K562 (cell line): ENCODE measurements around the gene DOCK8. TPM values are rescaled to one million over a fixed set of nuclear protein-coding genes. Genes with fewer than 3 reads are reported as not detected.

Experiments
- ATAC-seq: fragments of 200-7000 bp; cut with Tn5 transposase; 3 replicates; pipeline ENCODE4 v1.9.1; 2020; ENCODE audit warnings: moderate library complexity
- BruUV-seq: library from RNA; stranded (reverse); fragments of 400-500 nt; replicated peaks from 2 replicates; lab custom pipeline; 2021; lab: Mats Ljungman, UMichigan
- CTCF ChIA-PET: fragments of 300-600 bp; formaldehyde crosslinking; extraction: SDS; loops from one replicate; lab custom pipeline; 2021; ENCODE audit warnings: low intra/inter-chr PET ratio; lab: Yijun Ruan, JAX
- POLR2A ChIA-PET: fragments of 300-600, 350-650 bp; sonication (Branson Sonifier 250); formaldehyde crosslinking; extraction: SDS; loops from one replicate; lab custom pipeline; 2021; ENCODE audit warnings: antibody characterized with exemption, inconsistent platforms; lab: Yijun Ruan, JAX
- DNase-seq, 4 experiments: peaks; one replicate each; pipeline versions ENCODE4 v3.0.0 to v3.0.0-alpha.2; 2011 to 2018; ENCODE audit warnings: low spot score in 3 of 4, mixed read lengths in 3 of 4; ENCODE audit errors: extremely low read depth in 1 of 4
- FAIRE-seq: peaks from 2 replicates; lab custom pipeline; 2011; peaks lifted over from hg19 to GRCh38; lab: Jason Lieb, UNC
- H2AFZ ChIP-seq: 2 replicates; pipeline ENCODE4 v1.6.0; 2011; ENCODE audit warnings: low read depth, low read length, control low read depth, inconsistent platforms
- H3K27ac ChIP-seq: fragments of 200-600 bp; 3 replicates; pipeline ENCODE4 v1.8.0; 2011; ENCODE audit warnings: low read depth, mild to moderate bottlenecking, control low read depth, inconsistent platforms, low read length, moderate library complexity, mixed read lengths; ENCODE audit errors: extremely low read depth
- H3K27me3 ChIP-seq, 2 experiments: fragments of 300-600 bp in 1 of 2; 2 replicates in 1 of 2; 3 replicates in 1 of 2; pipeline versions ENCODE4 v1.6.0 to v1.8.0; 2011; ENCODE audit warnings: inconsistent platforms in 2 of 2, low read length in 2 of 2, mild to moderate bottlenecking in 1 of 2, mixed read lengths in 1 of 2, moderate library complexity in 1 of 2; ENCODE audit not compliant: control insufficient read depth in 2 of 2, insufficient read depth in 2 of 2
- H3K36me3 ChIP-seq: fragments of 300-600 bp; 3 replicates; pipeline ENCODE4 v1.8.0; 2011; ENCODE audit warnings: mild to moderate bottlenecking, low read length, inconsistent platforms; ENCODE audit not compliant: control insufficient read depth, insufficient read depth
- H3K4me1 ChIP-seq, 2 experiments: fragments of 200-600 bp in 1 of 2; replicated peaks in 1 of 2; 2 replicates in 1 of 2; 3 replicates in 1 of 2; pipeline versions ENCODE4 v1.5.1 to v1.8.0; 2011; ENCODE audit warnings: inconsistent platforms in 2 of 2, low read length in 2 of 2, mild to moderate bottlenecking in 1 of 2, mixed read lengths in 1 of 2, moderate library complexity in 1 of 2; ENCODE audit not compliant: control insufficient read depth in 2 of 2, insufficient read depth in 2 of 2
- H3K4me2 ChIP-seq: 2 replicates; pipeline ENCODE4 v1.6.1; 2011; ENCODE audit warnings: low read length, control low read depth, inconsistent platforms, mixed read lengths; ENCODE audit not compliant: insufficient read depth
- H3K4me3 ChIP-seq: fragments of 200-600 bp; sonication (generic), shearing (Covaris generic); 2 replicates; pipeline ENCODE4 v1.5.1; 2016; ENCODE audit warnings: control low read depth, inconsistent platforms
- H3K79me2 ChIP-seq: fragments of 200-600 bp; 3 replicates; pipeline ENCODE4 v1.8.0; 2011; ENCODE audit warnings: low read length, inconsistent platforms; ENCODE audit not compliant: control insufficient read depth, insufficient read depth
- H3K9ac ChIP-seq, 2 experiments: 2 replicates each; pipeline versions ENCODE4 v1.6.0 to v1.6.1; 2011; ENCODE audit warnings: low read depth in 2 of 2, low read length in 2 of 2, control low read depth in 1 of 2, inconsistent platforms in 1 of 2, mild to moderate bottlenecking in 1 of 2, mixed read lengths in 1 of 2; ENCODE audit not compliant: insufficient read depth in 1 of 2
- H3K9me1 ChIP-seq: one replicate; pipeline ENCODE4 v1.6.0; 2011; ENCODE audit warnings: inconsistent platforms, mild to moderate bottlenecking, low read length, moderate library complexity; ENCODE audit not compliant: control insufficient read depth, insufficient read depth
- H3K9me3 ChIP-seq: replicated peaks from 2 replicates; pipeline ENCODE4 v1.5.1; 2011; ENCODE audit warnings: low read depth, low read length, inconsistent platforms; ENCODE audit not compliant: control insufficient read depth, insufficient read depth
- H4K20me1 ChIP-seq: replicated peaks from 2 replicates; pipeline ENCODE4 v1.6.1; 2011; ENCODE audit warnings: low read length, inconsistent platforms, mixed read lengths; ENCODE audit not compliant: control insufficient read depth, insufficient read depth
- SNIP1 ChIP-seq: fragments of 450-650 bp; IDR thresholded peaks from 2 replicates; pipeline ENCODE4 v1.7.1; 2017; ENCODE audit warnings: low read depth, mild to moderate bottlenecking
- ZBTB1 ChIP-seq: sonication (generic); formaldehyde crosslinking; IDR thresholded peaks from 2 replicates; pipeline ENCODE4 v1.8.1; 2023; ENCODE audit warnings: missing genetic modification reagents, low read depth, mild to moderate bottlenecking, borderline replicate concordance
- WGBS: fragments of 100-300 bp; shearing (Covaris generic); methylation state at CpG from one replicate; pipeline ENCODE4 v1.1.6; 2016; ENCODE audit warnings: low coverage, mixed read lengths; ENCODE audit not compliant: insufficient coverage; ENCODE audit errors: missing lambda C conversion rate; 5-methylcytosine and 5-hydroxymethylcytosine counted together
- in situ Hi-C: fragments of 300-500 bp; cut with MboI; formaldehyde crosslinking; loops from 4 replicates; pipeline ENCODE4 v1.15.0; 2018; ENCODE audit warnings: inconsistent platforms, mixed read lengths
- intact Hi-C: fragments of 100-400 bp; cut with micrococcal nuclease; formaldehyde crosslinking; loops from 2 replicates; pipeline ENCODE4 v1.14.2; 2022
- polyA plus RNA-seq, 8 experiments: library from polyadenylated mRNA; depleted of rRNA in 4 of 8; stranded (reverse) in 5 of 8; unstranded in 3 of 8; fragments of >200 nt; fragmentation: Nextera tagmentation in 2 of 8; fragmentation: Illumina TruSeq in 1 of 8; extraction: Ambion mirVana in 2 of 8; extraction: Trizol in 1 of 8; gene quantifications; 2 replicates each; pipeline versions ENCODE4 v1.2.1 to v1.2.3, GENCODE V29; 2011 to 2014; ENCODE audit warnings: inconsistent platforms in 1 of 8, missing spikeins in 1 of 8
- total RNA-seq, 7 experiments: library from RNA; depleted of rRNA in 6 of 7; stranded (reverse); fragments of >200 nt in 6 of 7; fragmentation: Illumina TruSeq in 2 of 7; extraction: Trizol in 2 of 7; gene quantifications; 2 replicates each; pipeline versions ENCODE4 v1.2.1 to v1.2.3, GENCODE V29; 2011 to 2021; ENCODE audit warnings: low replicate concordance in 1 of 7
- TF ChIP-seq, protein P1 (sequence below): fragments of 250-450 bp; sonication (Bioruptor Pico); IDR thresholded peaks from 2 replicates; pipeline ENCODE4 v1.5.0; 2021; ENCODE audit warnings: mild to moderate bottlenecking, borderline replicate concordance
- TF ChIP-seq, protein P2 (sequence below): fragments of 450-650 bp; IDR thresholded peaks from 2 replicates; pipeline ENCODE4 v1.6.1; 2017; ENCODE audit warnings: antibody characterized with exemption
- TF ChIP-seq, protein P3 (sequence below), 2 experiments: fragments of 200-800 bp in 1 of 2; sonication (Bioruptor generic) in 1 of 2; sonication (generic) in 1 of 2; formaldehyde crosslinking in 1 of 2; IDR thresholded peaks in 1 of 2; conservative IDR thresholded peaks in 1 of 2; 2 replicates each; pipeline versions ENCODE4 v1.5.0 to v1.6.1; 2016 to 2020; ENCODE audit warnings: missing compliant biosample characterization in 1 of 2, missing genetic modification characterization in 1 of 2, missing genetic modification reagents in 1 of 2

The DOCK8 gene
- total and polyA plus RNA-seq, 9 of the 15 experiments (the other 6 are each of a cell fraction or from before 2014, with no cell fraction given), result 14.4 to 53.8 (median 25.1) TPM

DNA sequence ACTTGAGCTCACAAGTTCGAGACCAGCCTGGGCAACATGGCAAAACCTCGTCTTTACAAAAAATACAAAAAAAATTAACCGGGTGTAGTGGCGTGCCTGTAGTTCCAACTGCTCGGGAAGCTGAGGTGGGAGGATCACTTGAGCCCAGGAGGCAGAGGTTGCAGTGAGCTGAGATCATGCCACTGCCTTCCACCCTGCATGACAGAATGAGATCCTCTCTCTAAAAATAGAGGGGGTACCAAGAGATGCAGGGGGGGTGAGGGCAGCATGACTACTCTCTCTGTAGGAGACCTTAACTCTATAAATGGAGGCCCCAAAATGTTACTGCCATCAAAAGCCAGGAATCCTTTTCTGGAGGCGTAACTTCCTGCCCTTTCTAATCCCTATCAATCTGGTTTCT lies 243.9 kb downstream of the DOCK8 start:
- no peaks in the 10 kb centered on the region for H4K20me1 ChIP-seq
- no peak overlapping the region for H3K27ac ChIP-seq
- TF ChIP-seq ZBTB1 (CRISPR knock-in tag) (no peak), SNIP1 (no peak)
- TF ChIP-seq, protein P1, sequence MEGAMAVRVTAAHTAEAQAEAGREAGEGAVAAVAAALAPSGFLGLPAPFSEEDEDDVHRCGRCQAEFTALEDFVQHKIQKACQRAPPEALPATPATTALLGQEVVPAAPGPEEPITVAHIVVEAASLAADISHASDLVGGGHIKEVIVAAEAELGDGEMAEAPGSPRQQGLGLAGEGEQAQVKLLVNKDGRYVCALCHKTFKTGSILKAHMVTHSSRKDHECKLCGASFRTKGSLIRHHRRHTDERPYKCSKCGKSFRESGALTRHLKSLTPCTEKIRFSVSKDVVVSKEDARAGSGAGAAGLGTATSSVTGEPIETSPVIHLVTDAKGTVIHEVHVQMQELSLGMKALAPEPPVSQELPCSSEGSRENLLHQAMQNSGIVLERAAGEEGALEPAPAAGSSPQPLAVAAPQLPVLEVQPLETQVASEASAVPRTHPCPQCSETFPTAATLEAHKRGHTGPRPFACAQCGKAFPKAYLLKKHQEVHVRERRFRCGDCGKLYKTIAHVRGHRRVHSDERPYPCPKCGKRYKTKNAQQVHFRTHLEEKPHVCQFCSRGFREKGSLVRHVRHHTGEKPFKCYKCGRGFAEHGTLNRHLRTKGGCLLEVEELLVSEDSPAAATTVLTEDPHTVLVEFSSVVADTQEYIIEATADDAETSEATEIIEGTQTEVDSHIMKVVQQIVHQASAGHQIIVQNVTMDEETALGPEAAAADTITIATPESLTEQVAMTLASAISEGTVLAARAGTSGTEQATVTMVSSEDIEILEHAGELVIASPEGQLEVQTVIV (CRISPR knock-in tag), result no peak
- TF ChIP-seq, protein P2, sequence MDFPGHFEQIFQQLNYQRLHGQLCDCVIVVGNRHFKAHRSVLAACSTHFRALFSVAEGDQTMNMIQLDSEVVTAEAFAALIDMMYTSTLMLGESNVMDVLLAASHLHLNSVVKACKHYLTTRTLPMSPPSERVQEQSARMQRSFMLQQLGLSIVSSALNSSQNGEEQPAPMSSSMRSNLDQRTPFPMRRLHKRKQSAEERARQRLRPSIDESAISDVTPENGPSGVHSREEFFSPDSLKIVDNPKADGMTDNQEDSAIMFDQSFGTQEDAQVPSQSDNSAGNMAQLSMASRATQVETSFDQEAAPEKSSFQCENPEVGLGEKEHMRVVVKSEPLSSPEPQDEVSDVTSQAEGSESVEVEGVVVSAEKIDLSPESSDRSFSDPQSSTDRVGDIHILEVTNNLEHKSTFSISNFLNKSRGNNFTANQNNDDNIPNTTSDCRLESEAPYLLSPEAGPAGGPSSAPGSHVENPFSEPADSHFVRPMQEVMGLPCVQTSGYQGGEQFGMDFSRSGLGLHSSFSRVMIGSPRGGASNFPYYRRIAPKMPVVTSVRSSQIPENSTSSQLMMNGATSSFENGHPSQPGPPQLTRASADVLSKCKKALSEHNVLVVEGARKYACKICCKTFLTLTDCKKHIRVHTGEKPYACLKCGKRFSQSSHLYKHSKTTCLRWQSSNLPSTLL, result no peak
- TF ChIP-seq, protein P3, sequence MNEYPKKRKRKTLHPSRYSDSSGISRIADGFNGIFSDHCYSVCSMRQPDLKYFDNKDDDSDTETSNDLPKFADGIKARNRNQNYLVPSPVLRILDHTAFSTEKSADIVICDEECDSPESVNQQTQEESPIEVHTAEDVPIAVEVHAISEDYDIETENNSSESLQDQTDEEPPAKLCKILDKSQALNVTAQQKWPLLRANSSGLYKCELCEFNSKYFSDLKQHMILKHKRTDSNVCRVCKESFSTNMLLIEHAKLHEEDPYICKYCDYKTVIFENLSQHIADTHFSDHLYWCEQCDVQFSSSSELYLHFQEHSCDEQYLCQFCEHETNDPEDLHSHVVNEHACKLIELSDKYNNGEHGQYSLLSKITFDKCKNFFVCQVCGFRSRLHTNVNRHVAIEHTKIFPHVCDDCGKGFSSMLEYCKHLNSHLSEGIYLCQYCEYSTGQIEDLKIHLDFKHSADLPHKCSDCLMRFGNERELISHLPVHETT (CRISPR knock-in tag; conservative IDR thresholded peaks at IDR 0.05 in 1 of 2, IDR thresholded peaks at IDR 0.05 in 1 of 2), result no peak
- no peak overlapping the region for H3K4me3 ChIP-seq
- in situ Hi-C loops (no loop called here), intact Hi-C loops (no loop called here)
- FAIRE-seq (no peak), DNase-seq (no peak), ATAC-seq (no peak)
- H3K27me3 ChIP-seq, result no peaks in the 10 kb centered on the region
- ChIA-PET POLR2A (no interaction called here), CTCF (no interaction called here)
- WGBS, result 74% methylated on average over 5 of the region's 6 CpGs
- H3K9me1 ChIP-seq, result no peaks in the 10 kb centered on the region
- no peaks in the 10 kb centered on the region for H3K9me3 ChIP-seq
- H3K36me3 ChIP-seq, result peaks cover 15% of the 10 kb centered on the region; the same call in 2 of the 3 replicates
- H3K4me2 ChIP-seq, result no peak overlapping the region
- H3K9ac ChIP-seq, result no peak overlapping the region
- H3K4me1 ChIP-seq, result no peaks in the 10 kb centered on the region
- H3K79me2 ChIP-seq, result no peaks in the 10 kb centered on the region
- no TSS peak for BruUV-seq
- no peak overlapping the region for H2AFZ ChIP-seq
